GM18867 (cell line): Measurements from ENCODE around the gene TMEM132E.

Experiments used
- ATAC-seq: cut with Tn5 transposase; IDR thresholded peaks from one replicate; pipeline ENCODE4 v1.9.1; 2021; ENCODE audit warnings: mild to moderate bottlenecking, moderate library complexity; ENCODE audit not compliant: unreplicated experiment

The TMEM132E gene

DNA sequence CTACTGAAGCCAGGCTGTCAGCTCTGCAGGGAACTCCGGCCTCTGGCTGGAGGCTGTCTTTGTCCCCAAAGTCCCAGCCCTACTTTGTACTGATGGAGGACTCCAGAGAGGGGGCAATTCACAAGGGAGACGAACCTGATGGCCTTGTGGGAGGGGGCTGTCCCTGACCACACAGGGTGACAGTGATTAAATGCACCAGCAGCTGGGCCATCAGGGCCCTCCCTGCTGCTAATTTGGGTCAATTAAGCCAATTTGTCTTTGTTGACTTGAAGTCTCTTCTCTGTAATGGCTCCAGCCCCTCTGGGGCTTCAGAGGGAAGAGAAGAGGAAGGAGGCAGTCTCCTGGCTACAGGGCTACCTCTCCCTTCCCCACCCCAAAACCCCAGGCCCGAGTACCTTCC is 22.0 kb downstream of the TMEM132E start:
- ATAC-seq: no peak

DNA sequence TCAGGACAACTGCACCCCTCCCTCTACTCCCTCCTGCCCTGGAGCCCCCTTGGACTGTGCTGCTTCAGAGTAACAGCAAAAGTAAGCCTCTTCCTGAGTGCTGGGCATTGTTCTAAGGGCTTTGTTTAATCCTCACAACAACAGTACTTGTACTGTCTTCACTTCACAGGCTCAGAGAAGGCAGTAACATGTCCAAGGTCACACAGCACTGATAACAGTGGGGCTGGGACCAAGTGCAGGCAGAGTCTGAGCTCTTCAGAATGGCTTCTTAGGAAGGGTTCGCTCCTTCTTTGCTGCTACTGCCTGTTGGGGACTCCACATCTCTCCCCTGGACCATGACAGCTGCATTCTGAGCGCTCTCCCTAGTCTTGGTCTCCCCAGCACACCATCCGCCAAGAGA is 24.6 kb downstream of the TMEM132E start:
- ATAC-seq: no peak

- ATAC-seq: no peak
Observed at GRCh38 chr17:34606763-34607162, 27.4 kb downstream of the TMEM132E start.

DNA sequence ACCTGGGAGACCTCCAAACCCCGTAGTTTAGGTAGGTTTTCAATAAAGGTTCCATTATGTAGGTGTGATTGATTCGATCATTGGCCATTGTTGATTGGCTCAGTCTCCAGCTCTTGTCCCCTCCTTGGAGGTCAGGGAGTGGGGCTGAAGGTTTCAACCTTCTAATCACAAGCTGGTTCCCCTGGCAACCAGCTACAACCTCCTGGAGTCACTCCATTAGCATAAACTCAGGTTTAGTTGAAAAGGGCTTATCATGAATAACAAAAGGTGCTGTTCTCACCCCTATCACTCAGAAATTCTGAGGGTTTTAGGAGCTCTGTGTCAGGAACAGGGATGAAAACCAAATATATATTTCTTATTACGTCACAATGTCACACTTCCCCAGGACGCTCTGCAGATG is 28.5 kb downstream of the TMEM132E start:
- no peak for ATAC-seq

DNA sequence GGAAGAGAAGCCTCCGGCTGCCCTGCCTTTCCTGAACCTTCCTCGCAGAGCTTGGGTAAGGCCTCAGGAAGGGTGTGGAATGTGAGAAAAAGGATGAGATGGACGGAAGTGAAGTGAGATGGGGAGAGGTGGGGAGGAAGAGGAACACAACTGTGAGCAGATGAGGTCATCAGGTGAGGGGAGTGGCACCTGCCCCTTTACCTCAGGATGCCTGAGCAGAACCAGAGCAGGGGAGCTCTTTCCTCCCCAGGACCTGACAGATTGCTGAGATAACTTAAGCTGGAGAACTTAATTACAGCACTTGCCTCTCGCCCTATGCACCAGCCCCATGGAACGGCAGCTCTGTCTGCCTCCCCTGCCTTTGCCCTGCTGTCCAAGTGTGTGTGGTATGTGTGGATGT is 29.8 kb downstream of the TMEM132E start:
- ATAC-seq: no peak

DNA sequence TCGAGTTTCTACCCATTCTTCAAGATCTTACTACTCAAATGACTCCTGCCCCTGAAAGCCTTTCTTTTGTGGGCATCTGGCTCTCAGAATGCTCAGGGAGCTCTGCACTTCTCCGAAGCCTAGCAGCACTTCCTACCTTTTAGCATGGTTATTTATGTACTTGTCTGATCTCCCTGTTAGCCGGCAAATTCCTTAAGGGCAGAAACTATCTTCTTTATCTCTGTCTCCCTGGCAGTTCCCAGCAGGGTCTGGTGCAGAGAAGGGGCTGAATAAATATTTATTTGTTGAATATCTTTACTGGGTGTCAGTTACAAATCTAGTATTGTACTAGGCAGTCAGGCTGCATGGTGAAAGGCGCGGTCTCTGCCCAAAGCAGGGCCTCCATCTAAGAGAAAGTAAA is 30.7 kb downstream of the TMEM132E start:
- no peak for ATAC-seq

- no peak for ATAC-seq
Observed at GRCh38 chr17:34610506-34610905, 31.1 kb downstream of the TMEM132E start.

DNA sequence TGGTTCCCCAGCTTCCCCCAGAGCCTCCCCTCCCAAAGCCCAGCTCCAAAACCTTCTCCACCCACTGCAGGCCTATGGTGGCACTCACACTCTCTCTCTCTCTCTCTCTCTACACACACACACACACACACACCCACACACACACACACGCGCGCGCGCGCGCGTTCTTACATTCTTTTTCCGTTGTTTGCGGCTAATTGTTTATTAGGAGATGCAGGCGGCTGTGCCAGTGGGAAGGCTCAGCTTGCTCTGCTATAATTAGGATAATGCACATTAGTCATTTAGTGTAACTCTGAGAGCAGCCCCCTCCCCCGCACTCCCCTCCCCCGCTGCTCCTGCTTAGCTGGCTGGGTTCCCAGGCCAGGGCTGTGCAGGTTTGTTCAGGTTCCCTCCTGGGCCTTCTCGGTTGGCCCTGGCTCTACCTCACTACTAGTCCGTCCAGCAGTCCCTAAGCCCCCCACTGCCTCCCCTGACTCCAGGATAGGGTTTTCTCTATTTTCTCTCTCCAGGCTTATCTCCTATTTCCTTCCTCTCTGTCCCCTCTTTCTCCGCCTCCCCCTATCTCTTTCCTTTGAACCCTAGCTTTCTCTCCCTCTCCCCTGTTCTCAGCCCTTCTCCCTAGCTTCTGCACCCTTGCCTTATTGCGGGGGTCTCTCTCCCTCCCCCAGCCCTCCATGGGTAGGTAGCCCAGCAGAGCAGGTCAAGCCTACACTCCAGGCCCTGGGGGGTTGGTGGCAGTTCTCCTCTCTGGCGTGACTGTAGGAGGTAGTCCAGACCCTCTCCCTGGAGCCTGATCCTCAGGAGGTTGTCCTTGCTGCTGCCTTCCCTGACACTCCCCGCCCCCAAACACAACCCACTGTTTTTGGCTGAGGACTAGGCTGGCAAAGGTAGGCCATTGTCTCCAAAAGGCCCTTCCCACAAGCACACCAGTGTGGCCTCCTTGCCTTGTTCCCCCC is 34.0 kb downstream of the TMEM132E start:
- ATAC-seq: no peak

DNA sequence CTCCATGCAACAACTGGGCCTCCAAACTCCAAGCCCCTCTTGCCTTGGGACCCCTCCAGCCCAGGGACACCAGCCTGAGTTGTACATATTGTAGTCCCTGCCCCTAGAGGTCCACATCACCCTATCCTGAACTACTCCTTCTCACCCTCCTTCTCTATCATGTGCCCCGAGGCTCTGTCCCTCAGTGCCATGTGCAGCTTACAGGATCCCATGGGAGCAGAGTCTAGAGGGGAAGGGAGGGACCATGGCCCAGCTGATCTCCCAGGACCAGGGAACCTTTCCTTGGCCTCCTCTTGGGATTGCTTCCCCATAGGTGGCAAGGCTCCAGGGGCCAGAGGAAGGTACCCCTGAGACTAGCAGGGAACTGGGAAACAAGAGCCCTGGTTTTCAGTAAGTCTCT is 35.3 kb downstream of the TMEM132E start:
- ATAC-seq: no peak

DNA sequence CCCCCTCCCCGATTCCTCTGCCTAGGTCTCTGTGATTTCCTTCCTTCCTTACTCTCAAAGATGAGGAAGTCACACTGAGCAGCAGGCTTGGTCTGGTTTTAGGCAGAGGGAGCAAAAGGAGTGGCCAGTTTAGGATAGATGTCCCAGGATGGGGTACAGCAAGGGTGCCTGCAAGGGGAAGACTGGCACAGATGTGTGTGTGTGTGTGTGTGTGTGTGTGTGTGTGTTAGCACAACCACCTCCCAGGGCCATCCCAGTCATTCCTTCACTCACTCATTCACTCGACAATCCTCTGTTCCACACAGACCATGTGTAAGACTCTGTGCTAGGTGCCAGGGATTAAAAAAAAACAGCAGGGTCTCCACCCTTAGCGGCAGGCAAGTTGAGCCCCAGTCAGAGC is 35.9 kb downstream of the TMEM132E start:
- ATAC-seq: no peak

GRCh38 chr17:34616148-34616547 is 36.8 kb downstream of the TMEM132E start:
- no peak for ATAC-seq

DNA sequence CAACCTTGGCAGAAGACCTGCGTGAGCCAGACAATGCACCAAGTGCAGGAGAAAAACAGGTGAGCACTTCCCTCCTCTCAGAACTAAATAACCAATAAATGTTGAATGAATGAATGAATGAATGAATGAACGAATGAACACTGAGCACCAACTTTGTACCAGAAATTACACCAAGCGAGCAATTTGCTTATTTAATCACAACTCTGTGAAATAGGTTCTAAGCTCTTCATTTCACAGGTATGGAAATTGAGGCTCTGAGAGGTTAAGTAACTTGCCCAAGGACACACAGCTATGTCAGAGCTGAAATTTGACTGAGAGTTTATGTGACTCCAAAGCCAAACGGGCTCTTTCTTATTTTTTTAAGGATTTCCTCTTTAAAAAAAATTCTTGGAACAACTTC is 38.0 kb downstream of the TMEM132E start:
- no peak for ATAC-seq

DNA sequence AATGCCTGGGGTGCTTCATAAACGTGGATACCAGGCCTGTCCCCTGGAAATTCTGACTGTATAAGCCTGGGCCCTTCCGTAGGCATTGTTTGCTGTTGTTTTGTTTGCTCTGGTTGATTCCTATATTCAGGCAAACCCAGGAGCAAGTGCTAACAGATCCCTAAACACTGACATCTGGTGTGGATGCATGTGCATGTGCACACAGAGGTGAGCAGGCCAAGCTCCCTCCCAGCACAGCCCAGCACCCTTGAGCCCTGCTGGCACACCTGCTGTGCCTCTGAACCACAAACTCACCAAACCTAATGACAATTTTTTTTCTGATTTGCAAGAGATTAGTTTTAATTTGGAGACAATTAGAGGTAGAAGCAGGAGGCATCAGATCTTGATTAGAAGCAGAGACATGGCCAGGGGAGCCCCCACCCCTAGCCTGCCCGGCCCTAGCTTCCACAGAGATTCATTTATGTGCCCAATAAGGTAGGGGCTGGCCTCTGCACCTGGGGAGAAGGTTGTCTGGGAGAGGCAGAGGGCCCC is 40.4 kb downstream of the TMEM132E start:
- no peak for ATAC-seq

DNA sequence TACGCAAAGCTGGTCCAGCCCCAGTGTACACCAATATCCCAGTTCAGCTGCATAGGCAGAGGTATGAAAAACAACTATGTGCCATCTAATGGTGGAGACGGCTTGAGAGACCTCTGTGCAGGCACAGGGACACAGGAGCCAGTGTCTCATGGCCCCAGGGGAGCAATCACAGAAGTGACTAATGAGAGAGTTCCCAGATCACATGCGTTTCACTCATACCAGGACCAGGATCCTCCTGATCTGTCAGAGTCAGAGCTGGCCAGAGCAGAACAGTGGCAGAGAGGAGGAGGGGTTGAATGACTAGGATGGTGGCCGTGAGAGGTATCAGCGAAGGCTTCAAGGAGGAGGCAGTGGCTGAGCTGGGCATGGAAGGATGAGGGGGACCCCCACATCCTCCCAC is 41.1 kb downstream of the TMEM132E start:
- no peak for ATAC-seq

DNA sequence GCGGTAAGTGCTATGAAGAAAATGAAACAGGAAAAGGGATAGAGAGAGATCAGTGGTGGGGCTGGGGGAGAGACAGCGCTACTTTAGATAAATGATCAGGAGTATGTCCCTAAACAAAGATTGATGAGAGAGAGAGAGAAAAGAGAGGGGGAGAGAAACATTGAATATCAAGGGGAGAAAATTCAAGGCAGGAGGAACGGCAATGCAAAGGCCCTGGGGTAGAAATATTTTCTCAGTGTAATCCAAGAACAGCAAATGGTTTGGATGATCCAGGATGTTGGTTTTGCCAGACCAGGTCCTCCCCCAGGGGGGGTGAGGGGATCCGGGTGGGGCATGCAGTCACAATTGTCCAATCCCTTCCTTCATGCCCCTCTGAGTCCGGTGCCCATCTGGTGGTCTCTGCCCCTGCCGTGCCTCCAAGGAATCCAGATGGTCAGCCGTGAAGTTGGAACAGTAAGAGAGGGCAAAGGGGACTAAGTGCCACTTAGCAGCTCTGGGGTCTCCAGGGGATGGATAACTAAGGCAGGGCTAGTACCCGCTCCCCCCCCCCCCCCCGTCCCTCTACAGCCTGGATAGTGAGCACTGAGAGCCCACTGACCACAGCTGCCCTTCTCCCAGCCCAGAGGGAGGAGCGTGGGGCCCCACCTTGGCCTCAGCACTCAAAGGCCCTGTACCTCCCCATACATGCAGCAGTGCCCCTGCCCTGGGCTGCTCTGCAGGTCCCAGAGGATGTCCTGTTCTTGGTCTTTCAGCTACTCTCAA is 43.7 kb downstream of the TMEM132E start:
- ATAC-seq: no peak

GRCh38 chr17:34623856-34624766 is 44.7 kb downstream of the TMEM132E start:
- ATAC-seq: no peak

- no peak for ATAC-seq
Observed at GRCh38 chr17:34624767-34625383, 45.5 kb downstream of the TMEM132E start.

DNA sequence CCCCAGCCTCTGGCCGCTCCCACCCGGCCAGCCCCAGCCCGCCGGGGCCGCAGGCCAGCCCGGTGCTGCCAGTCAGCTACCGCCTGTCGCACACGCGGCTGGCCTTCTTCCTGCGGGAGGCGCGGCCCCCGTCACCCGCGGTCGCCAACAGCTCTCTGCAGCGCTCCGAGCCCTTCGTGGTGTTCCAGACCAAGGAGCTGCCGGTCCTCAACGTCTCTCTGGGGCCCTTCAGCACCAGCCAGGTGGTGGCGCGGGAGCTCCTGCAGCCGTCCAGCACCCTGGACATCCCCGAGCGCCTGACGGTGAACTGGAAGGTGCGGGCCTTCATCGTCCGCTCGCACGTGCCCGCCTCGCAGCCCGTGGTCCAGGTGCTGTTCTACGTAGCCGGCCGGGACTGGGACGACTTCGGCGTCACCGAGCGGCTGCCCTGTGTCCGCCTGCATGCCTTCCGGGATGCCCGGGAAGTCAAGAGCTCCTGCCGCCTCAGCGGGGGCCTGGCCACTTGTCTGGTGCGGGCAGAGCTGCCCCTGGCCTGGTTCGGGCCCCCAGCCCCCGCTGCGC is 46.8 kb downstream of the TMEM132E start:
- ATAC-seq: no peak

DNA sequence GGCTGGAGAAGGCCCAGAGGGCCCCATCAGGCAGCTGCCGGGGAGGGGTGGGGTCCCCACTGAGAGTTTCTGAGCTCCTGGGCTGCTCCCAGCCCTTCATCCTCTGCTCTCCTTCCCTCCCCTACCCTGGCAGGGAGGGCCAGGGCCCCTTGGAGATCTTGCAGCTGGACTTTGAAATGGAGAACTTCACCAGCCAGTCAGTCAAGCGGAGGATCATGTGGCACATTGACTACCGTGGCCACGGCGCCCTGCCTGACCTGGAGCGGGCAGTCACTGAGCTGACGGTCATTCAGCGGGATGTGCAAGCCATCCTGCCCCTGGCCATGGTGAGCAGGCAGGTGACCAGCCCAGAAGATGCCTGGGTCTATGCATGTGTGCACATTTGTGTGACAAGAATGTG is 49.5 kb downstream of the TMEM132E start:
- ATAC-seq: no peak

DNA sequence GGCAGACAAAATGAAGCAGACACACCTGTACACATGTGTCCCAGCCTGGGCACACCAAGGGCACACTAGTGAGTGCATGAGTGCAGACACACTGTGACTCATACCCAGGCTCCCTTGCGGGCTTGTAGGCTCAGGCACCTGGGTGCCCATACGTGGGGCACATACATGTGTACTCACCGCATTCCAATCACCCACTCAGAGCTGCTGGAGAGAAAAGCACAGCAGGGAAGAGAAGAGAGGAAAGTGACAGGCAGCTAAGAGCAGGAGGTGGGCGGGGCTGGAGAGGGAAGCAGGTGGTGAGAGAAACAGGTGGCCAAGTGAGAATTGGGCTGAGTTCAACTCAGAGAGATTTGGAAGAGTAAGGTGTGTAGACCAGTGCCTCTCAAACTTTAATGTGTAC is 54.0 kb downstream of the TMEM132E start:
- no peak for ATAC-seq
